OCI-LY1 (cell line): Measurements from ENCODE around the gene XIAP.

Experiments
- EZH2 ChIP-seq: fragments of 200-600 bp; sonication (generic), shearing (Covaris generic); IDR thresholded peaks from 2 replicates; pipeline ENCODE4 v1.8.0; 2017; ENCODE audit warnings: borderline replicate concordance, mixed run types, mild to moderate bottlenecking, antibody characterized with exemption, low read length, moderate library complexity, mixed read lengths
- TF ChIP-seq, protein P1 (sequence below): fragments of 200-600 bp; sonication (generic), shearing (Covaris generic); IDR thresholded peaks from 2 replicates; pipeline ENCODE4 v1.5.1; 2017; ENCODE audit warnings: mild to moderate bottlenecking, antibody characterized with exemption, low read length, moderate library complexity, mixed read lengths

DNA sequence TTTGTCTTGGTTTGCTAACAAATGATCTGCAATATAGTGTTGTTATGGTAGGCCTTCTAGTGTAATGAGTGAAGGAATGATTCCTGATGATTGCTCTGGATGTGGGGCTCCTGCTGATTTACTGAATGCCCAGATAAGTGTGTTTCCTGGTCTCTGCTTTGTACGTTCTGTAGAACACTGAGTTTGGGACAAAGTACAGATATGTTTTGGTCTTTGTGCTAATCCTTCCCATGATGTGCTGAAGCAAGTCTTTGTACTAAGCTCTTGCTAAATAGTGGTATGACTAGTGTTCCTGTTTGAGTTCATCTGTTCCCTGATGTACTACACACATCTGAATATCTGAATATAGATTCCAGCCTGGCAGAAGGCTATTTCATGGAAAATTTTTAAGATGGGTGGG is 36.9 kb upstream of the XIAP start:
- no peak for TF ChIP-seq EZH2
- TF ChIP-seq, protein P1, sequence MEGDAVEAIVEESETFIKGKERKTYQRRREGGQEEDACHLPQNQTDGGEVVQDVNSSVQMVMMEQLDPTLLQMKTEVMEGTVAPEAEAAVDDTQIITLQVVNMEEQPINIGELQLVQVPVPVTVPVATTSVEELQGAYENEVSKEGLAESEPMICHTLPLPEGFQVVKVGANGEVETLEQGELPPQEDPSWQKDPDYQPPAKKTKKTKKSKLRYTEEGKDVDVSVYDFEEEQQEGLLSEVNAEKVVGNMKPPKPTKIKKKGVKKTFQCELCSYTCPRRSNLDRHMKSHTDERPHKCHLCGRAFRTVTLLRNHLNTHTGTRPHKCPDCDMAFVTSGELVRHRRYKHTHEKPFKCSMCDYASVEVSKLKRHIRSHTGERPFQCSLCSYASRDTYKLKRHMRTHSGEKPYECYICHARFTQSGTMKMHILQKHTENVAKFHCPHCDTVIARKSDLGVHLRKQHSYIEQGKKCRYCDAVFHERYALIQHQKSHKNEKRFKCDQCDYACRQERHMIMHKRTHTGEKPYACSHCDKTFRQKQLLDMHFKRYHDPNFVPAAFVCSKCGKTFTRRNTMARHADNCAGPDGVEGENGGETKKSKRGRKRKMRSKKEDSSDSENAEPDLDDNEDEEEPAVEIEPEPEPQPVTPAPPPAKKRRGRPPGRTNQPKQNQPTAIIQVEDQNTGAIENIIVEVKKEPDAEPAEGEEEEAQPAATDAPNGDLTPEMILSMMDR, result no peak
